ENCODE data around the gene CFAP54. TPM values are rescaled to one million over a fixed set of nuclear protein-coding genes. Genes with fewer than 3 reads are reported as not detected.

The CFAP54 gene
- total RNA-seq, 4 donors from 2014 or later, result 0.22 to 0.62 (median 0.57) TPM; not detected in 1

DNA sequence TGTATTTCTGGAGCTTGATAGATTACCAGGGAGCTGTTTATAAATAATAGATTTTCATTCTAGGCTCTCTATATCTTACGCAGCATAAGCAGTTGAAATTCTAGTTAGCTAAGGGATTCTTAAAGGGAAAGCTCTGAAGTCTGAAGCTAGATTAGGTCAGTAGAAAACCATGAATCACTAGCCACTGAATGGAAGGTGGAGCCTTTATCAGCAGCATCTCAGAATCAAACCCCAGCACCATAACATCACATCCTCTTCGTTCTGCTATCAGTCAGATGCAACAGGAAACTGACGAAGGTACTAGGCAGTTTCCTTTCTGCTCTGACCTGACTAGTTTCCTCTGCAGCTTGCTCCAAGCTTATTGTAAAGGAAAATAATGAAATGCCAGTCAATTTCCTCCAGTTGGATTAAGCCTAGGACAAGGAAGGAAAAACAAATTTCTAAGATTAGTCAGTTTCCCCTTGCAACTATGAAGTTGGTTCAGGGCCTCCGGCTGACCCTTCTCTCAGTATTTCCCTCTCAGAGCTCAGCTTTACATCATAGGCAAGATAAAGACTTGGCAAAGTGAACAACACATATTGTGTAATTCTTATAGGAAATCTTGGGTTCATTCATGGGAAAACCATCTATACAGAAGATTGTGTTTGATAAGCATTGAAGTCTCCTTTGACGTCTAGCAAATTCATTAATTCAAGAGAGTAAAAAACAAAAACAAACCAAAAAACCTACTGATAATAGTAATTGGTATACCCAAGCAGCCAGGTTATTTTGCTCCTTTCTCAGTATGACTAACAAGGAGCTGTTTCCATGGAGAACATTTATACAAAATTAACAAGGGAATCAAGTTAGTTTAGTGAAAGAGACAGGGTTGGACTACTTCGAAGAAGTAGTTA, 43.4 kb upstream of the CFAP54 start:
- no peak for DNase-seq
- H3K27ac ChIP-seq, result peak overlapping the region; percentile 31 to 70 (median 62)
- WGBS, 2 donors, result 55 to 57% methylated on average over 6 of the region's 6 CpGs
- no peaks in the 10 kb centered on the region for H3K9me3 ChIP-seq
- no peaks in the 10 kb centered on the region for H3K4me1 ChIP-seq
- H3K27me3 ChIP-seq, result no peaks in the 10 kb centered on the region
- intact Hi-C loops (cut with DNase I), result no loop called here
- H3K36me3 ChIP-seq, result no peaks in the 10 kb centered on the region
- peak overlapping the region in 1 of 4 donors; percentile 7 for H3K4me3 ChIP-seq
- TF ChIP-seq POLR2A (IDR thresholded peaks at IDR 0.05), result peak in 1 of 4 donors; percentile 42
- TF ChIP-seq, protein P1, sequence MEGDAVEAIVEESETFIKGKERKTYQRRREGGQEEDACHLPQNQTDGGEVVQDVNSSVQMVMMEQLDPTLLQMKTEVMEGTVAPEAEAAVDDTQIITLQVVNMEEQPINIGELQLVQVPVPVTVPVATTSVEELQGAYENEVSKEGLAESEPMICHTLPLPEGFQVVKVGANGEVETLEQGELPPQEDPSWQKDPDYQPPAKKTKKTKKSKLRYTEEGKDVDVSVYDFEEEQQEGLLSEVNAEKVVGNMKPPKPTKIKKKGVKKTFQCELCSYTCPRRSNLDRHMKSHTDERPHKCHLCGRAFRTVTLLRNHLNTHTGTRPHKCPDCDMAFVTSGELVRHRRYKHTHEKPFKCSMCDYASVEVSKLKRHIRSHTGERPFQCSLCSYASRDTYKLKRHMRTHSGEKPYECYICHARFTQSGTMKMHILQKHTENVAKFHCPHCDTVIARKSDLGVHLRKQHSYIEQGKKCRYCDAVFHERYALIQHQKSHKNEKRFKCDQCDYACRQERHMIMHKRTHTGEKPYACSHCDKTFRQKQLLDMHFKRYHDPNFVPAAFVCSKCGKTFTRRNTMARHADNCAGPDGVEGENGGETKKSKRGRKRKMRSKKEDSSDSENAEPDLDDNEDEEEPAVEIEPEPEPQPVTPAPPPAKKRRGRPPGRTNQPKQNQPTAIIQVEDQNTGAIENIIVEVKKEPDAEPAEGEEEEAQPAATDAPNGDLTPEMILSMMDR (IDR thresholded peaks at IDR 0.05), result no peak

DNA sequence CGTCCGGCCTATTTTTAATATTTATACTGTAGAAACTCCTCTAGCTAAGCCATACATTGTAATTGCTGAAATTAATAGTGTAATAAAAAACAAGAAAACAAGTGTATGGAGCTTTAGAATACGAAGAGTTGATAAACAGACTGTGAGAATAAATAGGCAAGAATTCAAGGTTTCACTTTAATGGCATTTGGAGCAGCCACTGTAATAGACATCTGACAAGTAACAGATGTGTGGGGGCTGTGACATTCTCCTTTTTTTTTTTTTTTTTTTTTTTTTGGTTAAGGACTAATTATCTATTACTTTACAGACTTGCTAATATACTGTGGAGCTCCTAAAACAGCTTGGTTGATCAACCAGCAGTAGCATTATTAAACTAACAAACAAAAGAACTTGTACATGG, 42.1 kb upstream of the CFAP54 start:
- intact Hi-C loops (cut with DNase I), result no loop called here
- Histone ChIP-seq H3K27me3 (no peaks in the 10 kb centered on the region), H3K36me3 (no peaks in the 10 kb centered on the region), H3K9me3 (no peaks in the 10 kb centered on the region), H3K27ac (peak overlapping the region in 1 of 4 donors; percentile 62), H3K4me3 (no peak overlapping the region), H3K4me1 (no peaks in the 10 kb centered on the region)
- TF ChIP-seq, protein P1 (IDR thresholded peaks at IDR 0.05), result no peak
- DNase-seq, result no peak
- 95 to 97% methylated on average over 3 of the region's 3 CpGs for WGBS, 2 donors

DNA sequence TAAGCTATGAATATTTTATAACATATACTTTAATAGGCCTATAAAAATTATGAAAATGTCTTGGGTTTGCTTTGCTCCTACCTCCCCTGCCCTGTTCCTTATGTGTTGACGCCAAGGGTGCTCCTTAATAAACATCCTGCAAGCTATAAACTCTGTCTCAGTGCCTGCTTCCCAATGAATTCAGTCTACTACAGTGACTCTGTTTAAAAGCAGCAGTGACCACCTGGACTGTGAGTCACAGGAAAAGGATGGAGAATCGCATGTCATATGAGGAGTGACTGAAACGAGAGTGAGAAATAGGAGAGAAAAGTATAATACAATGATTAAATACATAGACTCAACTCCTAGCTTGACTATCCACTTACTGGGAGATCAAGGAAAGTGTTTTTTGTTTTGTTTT, 41.1 kb upstream of the CFAP54 start:
- Histone ChIP-seq H3K4me3 (no peak overlapping the region), H3K27ac (no peak overlapping the region), H3K27me3 (no peaks in the 10 kb centered on the region), H3K9me3 (no peaks in the 10 kb centered on the region), H3K4me1 (no peaks in the 10 kb centered on the region), H3K36me3 (no peaks in the 10 kb centered on the region)
- TF ChIP-seq, protein P1 (IDR thresholded peaks at IDR 0.05), result no peak
- no peak for TF ChIP-seq POLR2A (IDR thresholded peaks at IDR 0.05)
- intact Hi-C loops (cut with DNase I), result no loop called here
- DNase-seq, result no peak
- WGBS, 2 donors, result 74 to 85% methylated on average over 3 of the region's 3 CpGs

DNA sequence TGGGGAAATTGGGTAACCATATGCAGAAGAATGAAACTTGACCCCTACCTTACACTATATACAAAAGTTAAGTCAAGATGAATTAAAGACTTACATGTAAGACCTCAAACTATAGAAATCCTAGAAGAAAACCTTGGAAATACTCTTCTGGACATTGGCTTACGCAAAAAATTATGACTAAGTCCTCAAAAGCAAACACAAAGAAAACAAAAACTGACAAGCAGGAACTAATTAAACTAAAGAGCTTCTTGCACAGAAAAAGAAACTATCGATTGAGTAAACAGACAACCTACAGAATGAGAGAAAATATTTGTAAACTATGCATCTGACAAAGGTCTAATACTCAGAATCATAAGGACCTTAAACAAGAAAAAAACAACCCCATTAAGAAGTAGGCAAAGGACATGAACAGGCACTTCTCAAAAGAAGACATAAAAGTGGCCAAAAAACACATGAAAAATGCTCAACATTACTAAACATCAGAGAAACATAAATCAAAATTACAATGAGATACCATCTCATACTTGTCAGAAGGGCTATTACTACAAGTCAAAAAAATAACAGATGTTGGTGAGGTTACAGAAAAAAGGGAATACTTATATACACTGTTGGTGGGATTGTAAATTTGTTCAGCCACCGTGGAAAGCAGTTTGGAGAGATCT, 37.0 kb upstream of the CFAP54 start:
- WGBS, 2 donors, result 52 to 73% methylated on average over 3 of the region's 3 CpGs
- no peak for TF ChIP-seq POLR2A (IDR thresholded peaks at IDR 0.05)
- TF ChIP-seq, protein P1 (IDR thresholded peaks at IDR 0.05), result no peak
- intact Hi-C loops (cut with DNase I), result no loop called here

DNA sequence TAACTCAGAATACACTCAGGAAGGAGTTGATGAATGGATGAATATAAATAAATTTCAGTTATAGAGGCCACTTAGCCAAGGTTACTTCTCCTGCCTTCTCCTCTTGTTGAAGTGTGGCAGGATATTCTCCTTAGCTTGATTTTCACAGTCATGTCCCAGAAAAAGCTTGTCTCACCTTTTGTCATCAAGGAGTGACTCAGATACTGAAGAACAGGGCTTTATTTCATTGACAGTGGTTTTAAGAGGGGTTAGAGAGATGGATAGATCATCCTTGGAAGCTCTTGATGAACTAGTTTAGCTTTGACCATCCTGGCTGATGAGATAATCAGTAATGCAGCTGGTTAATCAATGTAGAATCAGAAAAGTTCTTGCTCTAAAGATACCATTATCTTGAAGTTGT, 35.0 kb upstream of the CFAP54 start:
- Histone ChIP-seq H3K27ac (no peak overlapping the region), H3K4me3 (no peak overlapping the region), H3K36me3 (no peaks in the 10 kb centered on the region), H3K27me3 (no peaks in the 10 kb centered on the region), H3K4me1 (peaks cover 0 to 11% (median 0%) of the 10 kb centered on the region in 3 donors), H3K9me3 (no peaks in the 10 kb centered on the region)
- DNase-seq, result no peak
- no peak for TF ChIP-seq POLR2A (IDR thresholded peaks at IDR 0.05)
- TF ChIP-seq, protein P1 (IDR thresholded peaks at IDR 0.05), result no peak
- intact Hi-C loops (cut with DNase I), result no loop called here

More for the DNA sequence above, 37.0 kb upstream of the CFAP54 start:
- no peak for DNase-seq
- Histone ChIP-seq H3K9me3 (no peaks in the 10 kb centered on the region), H3K36me3 (no peaks in the 10 kb centered on the region), H3K4me1 (peaks cover 0 to 7% (median 0%) of the 10 kb centered on the region in 3 donors), H3K27ac (no peak overlapping the region), H3K27me3 (no peaks in the 10 kb centered on the region), H3K4me3 (no peak overlapping the region)

All from esophagus squamous epithelium (tissue), 5 donors.